NCI-H1048 (cell line): ENCODE measurements around the gene METTL27.
"Not testable (repeated sequence)": the region's sequence is repeated elsewhere in the genome, so short reads cannot be mapped to it uniquely, and the experiment has no call there.

ENCODE experiments used
- DNase-seq: peaks from one replicate; lab custom pipeline; 2025; lab: John Stamatoyannopoulos, UW

METTL27 gene

DNA sequence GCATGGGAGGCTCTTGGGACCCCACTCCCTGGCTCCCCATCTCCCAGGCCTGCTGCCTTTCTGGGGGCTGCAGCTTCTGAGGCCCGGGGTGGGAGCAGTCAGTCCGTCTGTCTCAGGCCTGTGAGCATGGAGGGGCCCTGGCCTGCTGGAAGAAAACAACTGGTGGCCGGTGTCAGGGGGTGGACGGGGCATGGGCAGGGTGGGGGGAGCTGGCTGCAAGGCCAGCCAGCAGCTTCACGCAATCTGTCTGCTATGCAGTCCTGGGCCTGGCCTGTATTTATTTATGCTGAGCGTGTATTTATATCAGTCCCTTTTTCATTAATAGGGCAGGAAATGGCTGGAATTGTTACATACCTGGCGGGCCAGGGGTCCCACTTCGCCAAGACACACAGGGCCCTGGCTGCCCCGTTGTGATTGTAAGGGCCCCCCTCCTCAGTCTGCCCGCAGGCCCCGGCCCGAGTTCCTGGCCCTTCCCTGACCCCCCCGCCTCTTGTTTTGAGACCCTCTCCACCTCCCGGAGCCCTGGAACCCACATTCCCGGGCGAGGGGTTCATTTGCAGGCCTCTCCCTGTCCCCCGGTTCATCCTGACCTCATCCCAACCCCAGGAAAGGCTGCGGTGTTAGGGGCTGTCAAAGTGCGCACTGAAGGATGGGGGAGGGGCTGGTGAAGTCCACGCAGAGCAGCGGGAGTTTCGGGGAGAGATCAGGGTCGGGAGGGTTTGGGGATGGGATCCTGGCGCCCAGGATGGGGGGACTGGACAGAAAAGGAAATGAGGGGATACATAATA, 26.9 kb upstream of the METTL27 start:
- no peak for DNase-seq

DNA sequence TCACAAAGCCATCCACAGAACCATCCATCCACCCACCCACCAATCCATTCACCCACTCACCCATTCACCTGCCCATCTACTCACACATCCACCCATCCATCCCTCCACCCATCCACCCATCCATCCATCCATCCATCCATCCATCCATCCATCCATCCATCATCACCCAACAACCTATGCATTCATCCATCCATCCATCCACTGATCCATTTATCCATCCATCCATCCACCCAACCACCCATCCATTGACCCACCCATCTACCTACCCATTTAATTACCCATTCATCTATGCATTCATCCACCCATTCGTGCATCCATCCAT, 24.1 kb upstream of the METTL27 start:
- no peak for DNase-seq

DNA sequence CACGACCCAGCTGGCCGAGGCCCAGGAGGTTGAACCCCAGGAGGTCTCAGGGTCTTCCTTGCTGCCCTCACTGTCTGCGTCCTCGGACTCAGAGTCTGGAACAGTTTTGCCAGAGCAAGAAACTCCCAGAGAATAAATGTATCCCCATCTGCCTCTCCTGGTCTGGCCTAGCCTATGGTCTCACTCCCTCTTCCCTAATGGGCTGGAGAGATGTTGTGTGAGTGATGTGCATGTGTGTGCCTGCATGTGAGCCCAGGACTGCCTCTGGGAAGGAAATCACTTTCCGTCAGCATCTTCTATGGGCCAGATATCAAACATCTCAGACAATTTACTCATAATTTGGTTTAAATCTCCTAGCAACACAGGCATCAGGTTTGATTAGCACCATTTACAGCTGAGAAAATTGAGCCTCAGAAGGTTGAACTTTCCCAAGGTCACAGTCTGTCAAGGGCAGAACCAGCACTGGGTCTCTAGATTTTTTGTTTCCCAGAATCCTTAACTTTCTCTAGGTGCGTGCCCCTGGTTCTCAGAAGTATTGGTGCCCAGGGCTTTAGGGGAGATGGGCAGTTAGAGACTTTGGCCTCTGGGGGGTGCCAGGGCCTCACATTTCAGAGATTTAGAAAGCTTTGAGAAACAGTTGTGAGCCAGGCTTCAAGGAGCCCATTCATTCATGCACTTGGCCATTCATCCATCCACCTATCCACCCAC, 23.6 kb upstream of the METTL27 start:
- DNase-seq: no peak

DNA sequence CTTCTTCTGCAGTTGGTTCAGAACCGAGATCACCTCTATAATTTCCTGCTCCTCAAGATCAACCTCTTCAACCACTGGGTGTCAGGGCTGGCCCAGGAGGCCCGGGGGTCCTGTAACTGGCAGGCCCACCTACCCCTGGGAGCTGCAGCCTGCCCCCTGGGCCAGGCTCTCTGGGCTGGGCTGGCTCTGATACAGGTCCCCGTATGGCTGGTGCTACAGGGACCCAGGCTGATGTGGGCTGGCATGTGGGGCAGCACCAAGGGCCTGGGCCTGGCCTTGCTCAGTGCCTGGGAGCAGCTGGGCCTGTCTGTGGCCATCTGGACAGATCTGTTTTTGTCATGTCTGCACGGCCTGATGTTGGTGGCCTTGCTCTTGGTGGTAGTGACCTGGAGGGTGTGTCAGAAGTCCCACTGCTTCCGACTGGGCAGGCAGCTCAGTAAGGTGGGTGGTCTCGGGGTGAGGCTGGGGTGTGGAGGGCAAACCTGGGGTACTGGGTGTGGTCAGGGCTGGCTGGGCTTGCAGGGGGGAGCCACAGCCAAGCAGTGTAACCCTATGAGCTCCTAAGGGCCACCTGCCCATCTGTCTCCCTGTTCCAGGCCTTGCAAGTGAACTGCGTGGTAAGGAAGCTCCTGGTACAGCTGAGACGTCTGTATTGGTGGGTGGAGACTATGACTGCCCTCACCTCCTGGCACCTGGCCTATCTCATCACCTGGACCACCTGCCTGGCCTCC, 22.8 kb upstream of the METTL27 start:
- DNase-seq: no peak

DNA sequence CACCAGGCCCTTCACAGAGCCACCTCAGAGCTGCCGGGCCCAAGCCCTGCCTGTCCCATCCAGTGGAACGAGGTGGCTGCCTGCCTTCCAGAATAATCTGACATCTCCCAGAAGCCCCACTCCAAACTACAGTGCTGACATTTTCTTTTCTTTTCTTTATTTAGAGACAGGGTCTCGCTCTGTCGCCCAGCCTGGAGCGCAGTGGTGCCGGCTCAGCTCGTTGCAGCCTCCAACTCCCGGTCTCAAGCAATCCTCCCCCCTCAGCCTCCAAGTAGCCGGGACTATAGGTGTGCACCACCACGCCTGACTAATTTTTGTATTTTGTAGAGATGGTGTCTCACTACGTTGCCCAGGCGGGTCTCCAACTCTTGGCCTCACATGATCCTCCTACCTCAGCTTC, 19.0 kb upstream of the METTL27 start:
- DNase-seq: no peak

DNA sequence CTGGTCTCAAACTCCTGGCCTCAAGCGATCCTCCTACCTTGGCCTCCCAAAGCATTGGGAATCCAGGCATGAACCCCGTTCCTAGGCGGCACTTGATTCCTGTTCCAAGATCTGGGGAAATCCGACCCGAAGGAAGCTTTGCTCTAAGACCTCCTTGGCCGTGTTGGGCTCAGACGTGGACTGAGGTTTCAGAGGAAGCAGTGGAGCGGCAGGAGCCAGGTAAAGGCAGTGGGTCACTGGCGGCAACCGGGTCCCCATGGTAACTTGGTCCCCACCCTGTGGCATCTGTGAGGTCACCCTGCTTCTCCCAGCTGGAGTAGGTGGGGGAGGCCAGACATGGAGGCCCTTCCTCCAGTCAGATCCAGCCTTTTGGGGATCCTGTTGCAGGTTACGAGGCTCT, 18.5 kb upstream of the METTL27 start, which contains the start of gene TMEM270:
TSS of gene TMEM270 (plus strand) at position 301 of the 400 bp plus-strand sequence. CDS start at position 337, 36 bp downstream.
- no peak for DNase-seq

DNA sequence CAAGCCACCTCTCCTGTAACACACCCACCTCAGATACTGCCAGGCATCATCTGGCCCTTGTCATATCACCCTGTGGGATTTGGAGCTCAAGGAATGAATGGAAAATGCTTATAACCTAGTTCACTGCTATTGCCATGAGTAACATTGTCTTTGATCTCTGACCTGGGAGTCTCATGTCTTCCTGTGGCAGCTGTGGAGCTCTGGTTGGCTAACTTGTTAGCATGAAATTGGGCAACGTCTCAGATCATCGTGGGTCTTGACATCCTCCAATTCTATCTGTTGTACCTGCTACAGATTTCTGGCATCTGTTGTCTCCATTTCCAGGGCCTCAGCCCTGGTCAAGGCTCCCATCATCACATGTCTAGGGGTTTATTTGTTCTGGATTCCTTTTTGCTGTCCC, 16.5 kb upstream of the METTL27 start:
- DNase-seq: no peak

DNA sequence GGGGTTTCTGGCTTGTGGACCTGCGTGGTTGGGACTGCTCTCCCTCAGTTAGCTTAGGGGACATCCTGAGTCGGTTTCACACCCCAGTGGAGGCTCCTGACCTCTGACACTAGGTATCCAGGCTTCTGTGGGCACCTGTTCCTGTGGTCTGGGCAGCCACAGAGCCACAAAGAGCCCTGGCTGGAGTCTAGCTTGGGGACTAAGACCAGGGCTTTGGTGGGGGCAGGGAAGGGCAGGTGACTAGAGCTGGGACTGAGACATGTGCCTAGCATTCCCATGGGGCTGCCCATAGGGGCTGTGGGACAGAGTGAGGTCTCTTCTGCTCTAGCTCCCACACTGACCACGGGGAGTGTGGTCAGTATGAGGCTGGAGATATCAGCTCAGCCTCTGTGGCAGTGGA, 14.6 kb upstream of the METTL27 start:
- no peak for DNase-seq

DNA sequence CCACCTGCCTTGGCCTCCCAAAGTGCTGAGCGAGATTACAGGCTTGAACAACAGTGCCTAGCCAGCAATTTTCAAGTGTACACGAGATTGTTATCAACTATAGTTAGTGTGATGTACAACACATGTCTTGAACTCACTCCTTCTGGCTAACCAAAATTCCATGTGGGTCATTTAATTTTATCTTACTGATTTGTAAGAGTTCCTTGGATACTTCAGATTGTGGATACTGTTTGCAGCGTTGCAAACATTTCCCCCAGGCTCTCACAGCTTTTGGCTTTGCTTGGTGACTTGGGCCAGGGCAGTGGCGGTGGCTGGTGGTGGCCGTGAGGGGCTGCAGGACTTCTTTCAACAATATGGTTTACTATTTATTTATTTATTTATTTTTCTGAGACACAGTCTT, 10.2 kb upstream of the METTL27 start:
- no peak for DNase-seq

DNA sequence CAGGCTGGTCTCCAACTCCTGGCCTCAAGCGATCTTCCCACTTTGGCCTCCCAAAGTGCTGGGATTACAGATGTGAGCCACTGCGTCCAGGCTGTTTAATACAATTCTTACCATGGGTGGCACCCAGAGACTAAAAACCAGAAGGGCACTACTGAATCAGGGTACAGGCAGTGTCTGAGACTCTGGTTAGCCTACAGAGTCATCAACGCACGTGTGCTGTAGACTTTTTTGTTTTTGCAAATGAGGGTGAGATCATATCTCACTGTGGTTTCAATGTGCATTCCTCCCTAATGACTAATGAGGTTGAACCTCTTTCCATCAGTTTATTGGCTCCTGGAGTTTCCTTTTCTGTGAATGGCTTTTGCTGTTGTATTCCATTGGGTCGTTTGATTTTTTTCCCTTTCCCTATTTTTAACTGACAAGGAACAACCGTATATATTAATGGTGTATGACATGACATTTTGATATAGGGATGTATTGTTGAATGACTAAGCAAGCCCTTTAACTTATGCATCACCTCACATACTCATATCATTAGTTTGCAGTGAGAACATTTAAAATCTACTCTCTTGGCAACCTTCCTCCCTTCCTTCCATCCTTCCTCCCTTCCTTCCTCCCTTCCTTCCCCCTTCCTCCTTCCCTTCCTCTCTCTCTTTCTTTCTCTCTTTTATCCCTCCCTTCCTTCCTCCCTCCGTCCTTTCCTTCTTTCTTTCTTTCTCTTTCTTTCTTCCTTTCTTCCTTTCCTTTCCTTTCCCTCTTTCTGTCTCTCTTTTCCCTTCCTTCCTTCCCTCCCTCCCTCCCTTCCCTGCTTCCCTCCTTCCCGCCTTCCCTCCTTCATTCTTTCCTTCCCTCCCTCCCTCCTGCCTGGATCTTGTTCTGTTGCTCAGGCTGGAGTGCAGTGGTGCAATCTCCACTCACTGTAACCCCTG, 9.4 kb upstream of the METTL27 start:
- peak; percentile 57 for DNase-seq

DNA sequence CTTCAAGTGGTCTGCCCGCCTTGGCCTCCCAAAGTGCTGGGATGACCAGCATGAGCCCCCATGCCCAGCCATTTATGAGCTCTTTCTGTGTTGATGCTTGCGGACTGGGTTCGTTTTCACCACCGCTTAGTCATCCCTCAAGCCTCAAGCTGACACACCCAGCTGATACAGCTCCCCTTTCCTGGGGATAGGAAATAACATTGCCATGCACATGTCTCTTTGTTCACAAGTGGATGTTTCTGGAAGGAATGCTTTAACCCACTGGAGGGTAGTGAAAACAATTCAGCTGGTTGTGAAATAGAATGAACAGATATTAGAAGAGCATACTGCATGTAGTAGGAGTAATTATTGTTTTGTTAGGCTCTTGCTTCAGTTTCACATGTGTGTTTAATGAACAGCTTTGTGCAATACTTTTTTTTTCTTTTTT, 8.5 kb upstream of the METTL27 start:
- no peak for DNase-seq

DNA sequence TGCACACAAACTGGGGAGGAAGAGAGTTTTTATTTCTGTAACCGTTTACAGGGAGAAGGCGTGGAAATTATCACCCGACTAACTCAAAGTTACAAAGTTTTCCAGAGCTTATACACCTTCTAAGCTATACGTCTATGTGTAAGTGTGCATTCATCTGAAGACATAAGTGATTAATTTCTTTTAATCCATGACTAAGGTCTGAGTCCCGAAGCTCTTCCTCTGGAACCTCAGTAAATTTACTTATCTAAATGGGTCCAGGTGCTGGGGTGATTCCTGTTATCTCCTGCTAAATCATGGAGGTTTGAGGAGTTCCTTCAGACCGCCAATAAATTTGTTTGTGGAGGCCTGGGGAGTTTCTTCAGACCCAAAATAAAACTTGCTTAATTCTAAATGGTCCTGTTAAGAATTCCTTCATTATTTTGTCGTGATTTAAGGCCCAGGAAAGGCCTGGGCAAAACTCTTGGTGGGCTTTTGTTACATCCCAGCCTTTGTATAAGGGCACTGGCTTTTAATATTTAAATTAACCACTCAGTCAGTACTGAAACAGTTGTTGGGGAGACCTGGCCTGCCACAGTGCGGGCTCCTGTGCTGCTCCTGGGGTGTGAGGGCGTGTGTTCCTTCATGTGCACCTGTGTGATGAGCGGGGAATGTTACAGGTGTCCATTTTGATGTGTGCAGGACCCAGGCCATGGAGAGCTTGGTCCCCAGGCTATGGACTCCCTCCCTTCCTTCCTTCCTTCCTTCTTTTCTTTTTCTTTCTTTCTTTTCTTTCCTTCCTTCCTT, 5.8 kb upstream of the METTL27 start:
- no peak for DNase-seq

DNA sequence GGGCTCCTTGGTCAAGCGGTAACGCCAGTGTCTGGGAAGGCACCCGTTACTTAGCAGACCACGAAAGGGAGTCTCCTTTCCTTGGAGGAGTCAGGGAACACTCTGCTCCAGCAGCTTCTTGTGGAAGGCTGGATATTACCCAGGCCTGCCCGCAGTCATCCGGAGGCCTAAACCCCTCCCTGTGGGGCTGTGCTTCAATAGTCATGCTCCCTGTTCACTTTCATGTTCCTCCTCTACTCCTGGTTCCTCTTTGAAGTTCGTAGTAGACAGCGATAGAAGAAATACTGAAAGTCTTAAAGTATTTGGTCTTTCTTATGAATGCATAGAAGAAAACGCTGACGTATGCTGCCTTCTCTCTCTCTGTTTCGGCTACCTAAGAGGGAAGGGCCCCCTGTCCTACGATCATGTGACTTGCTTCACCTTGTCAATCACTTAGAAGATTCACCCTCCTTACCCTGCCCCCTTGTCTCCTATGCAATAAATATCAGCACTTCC, 3.4 kb upstream of the METTL27 start:
- DNase-seq: not testable (repeated sequence)

DNA sequence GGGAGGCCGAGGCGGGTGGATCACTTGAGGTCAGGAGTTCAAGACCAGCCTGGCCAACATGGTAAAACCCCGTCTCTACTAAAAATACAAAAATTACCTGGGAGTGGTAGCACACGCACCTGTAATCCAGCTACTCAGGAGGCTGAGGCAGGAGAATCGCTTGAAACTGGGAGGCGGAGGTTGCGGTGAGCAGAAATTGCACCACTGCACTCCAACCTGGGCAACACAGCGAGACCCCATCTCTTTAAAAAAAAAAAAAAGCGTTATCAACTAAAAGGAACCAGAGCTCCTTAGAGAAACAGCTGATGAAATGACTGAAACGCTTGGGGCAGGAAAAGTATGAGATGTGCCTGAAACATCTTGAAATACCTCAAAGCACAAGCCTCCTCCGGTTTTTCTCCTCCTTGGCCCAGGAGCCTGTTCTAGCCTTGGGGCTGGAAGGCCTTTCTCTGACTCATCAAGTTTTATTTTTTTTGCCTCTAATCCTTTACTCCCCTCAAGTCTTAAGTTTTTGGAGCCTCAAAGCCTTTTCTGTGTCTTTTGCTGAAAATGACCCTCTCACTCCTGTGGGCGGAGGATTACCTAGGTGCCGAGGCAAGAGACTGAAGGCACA, 2.6 kb upstream of the METTL27 start:
- DNase-seq: no peak

DNA sequence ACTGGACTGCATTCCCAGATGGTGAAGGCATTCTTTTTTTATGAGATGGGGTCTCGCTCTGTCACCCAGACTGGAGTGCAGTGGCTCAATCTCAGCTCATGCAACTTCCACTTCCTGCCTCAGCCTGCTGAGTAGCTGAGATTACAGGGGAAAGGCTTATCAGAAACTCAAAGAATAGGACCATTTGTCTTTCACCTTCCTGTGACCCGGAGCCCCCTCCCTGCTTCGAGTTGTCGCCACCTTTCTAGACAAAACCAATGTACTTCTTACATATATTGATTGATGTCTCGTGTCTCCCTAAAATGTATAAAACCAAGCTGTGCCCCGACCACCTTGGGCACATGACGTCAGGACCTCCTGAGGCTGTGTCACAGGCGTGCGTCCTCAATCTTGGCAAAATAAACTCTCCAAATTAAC, 1.8 kb upstream of the METTL27 start:
- DNase-seq: no peak

DNA sequence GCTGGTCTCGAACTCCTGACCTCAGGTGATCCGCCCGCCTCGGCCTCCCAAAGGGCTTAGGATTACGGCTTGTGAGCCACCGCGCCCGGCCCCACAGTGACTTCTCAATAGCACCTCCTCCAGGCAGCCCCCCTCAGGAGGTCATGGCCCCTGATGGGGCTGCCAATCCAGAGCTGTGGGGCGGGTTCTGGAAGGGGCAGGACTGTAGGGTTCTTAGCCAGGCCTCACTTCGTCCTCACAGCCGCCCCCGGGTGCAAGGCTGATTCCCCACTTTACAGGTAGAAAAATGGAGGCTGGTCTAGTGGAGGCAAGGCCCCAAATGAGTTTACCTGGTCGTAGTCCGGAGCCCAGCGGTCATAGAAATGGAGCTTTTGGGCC, 638 bp downstream of the METTL27 start:
- DNase-seq: no peak

DNA sequence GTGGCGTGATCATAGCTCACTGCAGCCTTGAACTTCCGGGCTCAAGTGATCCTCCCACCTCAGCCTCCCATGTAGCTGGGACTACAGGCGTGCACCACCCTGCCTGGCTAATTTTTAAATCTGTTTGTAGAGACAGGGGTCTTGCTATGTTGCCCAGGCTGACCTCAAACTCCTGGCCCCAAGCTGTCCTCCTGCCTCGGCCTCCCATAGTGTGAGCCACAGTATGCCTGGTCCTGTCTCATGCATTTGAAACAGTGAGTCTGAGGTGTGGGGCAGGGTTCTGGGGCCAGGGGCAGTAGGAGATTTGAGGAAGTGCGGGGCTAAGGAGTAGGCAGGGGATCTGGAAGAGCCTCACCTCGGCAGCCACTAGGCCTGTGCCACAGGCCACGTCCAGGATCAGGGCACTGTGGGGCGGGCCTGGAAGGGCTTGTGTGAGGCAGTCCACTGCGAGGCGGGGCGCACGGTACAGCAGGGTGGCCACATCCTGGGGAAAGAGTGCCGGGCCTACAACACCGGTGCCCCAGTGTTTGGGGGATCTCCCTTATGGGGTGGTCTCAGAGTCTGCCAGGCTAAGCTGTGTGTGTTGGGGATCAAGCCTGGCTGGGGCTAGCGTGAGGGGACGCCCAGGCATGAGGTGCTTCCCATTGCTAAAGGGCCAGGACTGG, 1.5 kb downstream of the METTL27 start:
- DNase-seq: no peak

DNA sequence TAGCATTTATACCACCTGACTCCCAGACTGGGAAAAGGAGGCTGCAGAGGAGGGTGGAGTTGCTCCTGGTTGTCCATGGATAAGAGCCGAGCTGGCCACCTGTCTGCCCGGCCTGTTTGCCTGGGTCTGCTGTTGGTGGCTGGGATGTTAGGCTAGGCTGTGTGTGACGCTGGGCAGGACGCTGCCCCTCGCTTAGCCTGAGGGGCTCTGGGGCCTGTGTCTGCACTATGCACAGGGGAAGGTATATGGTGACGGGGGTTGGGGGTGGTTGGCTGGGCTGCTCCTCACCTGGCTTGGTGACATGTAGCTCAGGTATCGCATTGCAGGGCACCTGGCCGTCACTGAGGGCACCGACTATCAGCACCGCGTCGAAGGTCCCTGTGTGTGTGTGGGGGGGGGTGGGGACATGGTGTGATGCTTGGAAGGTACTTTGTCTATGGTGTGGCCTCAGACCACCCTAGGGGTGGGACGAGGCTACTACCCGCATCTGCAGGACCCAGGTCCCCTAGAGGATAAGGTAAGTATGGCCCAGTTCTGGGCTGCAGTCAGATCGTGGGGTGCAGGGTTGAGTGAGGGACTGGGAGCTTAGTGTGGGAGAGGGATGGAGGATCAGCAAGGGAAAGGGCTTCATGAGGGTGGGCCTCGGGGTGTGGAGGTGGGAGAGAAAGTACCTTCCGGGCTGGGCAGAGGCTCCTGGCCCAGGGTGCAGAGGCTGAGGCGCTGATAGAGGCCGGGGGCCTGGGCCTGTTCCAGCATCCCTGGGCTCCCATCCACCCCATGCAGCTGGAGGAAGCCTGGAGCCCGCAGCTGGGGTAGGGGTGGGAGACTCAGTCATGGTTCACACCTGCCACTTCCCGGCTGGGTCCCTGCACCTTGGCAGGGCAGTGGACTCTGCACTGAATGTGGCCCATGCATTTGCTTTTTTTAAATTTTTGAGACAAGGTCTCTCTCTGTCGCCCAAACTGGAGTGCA, 2.3 kb downstream of the METTL27 start:
- DNase-seq: no peak

DNA sequence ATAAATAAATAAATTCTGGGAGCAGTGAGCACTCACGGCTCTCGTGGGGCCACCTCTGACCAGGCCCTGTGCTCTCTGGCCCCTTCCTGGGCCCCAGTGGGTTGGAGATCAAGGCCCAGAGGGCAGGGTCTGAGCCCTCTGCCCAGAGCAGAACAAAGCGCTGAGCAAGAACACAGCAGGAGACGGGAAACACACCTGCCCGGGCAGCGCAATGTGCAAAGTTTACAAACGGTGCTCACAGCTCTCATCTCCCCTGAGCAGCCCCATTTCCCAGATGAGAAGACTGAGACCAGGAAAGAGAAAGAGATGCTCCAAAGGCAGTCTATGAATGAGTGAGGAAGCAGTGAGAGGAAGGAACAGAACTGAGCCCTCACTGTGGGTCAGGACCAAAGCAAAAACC, 3.0 kb downstream of the METTL27 start:
- no peak for DNase-seq
